Naive thymus-derived CD8-positive, alpha-beta T cell (primary cell): ENCODE measurements around the gene TMEM232. TPM values are rescaled to one million over a fixed set of nuclear protein-coding genes. Genes with fewer than 3 reads are reported as not detected.

ENCODE experiments used
- microRNA-seq: library from miRNA; unstranded; fragments of <30 nt; microRNA quantifications from one replicate; pipeline ENCODE4 v1.2.0, GENCODE V29; 2022; ENCODE audit warnings: borderline microRNAs expressed
- polyA plus RNA-seq, 3 donors: library from polyadenylated mRNA; unstranded; fragments of 300-500 nt; fragmentation: Illumina TruSeq; gene quantifications; one replicate each; pipeline ENCODE4 v1.2.3, GENCODE V29; 2021
- total RNA-seq, 8 experiments: library from RNA in 2 of 8; stranded (reverse) in 2 of 8; gene quantifications; one replicate each; pipeline ENCODE4 v1.2.3 and lab custom pipeline; 2021 to 2026

The TMEM232 gene
- total and polyA plus RNA-seq, 5 experiments from 2014 or later = 0.88 to 2.6 (median 1.4) TPM; not detected in 1

Small RNA genes within 50 kb of the gene (microRNA-seq; reads per million reads assigned to microRNA genes)
- gene MIR548F3 = not detected

Other genes with a start within 250 kb of the TMEM232 start
- gene SLC25A46, start 12.3 kb upstream of the TMEM232 start, total RNA-seq = 10 to 100 TPM; 43.6 to 43.7 TPM
- 10 to 100 TPM; 33.0 to 36.1 (median 34.5) TPM for gene SLC25A46, start 12.3 kb upstream of the TMEM232 start, polyA plus RNA-seq